DMS53 treated with DMSO at 0.1 percent for 48 hours (cell line): ENCODE data around the gene TTC7B.

Experiments used
- DNase-seq: peaks from one replicate; lab custom pipeline; 2025; ENCODE audit not compliant: unreplicated experiment; lab: John Stamatoyannopoulos, UW

TTC7B gene

DNA sequence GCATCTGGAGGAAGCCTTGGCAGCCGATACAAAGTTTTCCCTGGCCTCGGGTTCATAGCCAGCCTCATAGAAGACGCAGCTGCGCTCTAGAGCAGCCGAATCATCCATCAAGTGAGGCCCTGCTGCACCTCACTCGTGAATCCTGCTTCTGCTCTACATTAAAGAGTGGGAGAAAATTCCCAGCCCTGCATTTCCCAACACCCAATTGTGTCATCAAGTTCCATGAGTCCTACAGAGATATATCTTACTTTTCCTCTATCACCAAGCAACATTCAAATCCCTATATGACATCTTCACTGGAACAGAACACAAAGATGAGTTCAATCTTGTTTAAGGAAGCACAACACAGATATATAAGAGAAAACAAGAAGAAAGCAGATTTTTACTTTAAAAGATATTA lies 139.3 kb downstream of the TTC7B start:
- DNase-seq, result no peak

DNA sequence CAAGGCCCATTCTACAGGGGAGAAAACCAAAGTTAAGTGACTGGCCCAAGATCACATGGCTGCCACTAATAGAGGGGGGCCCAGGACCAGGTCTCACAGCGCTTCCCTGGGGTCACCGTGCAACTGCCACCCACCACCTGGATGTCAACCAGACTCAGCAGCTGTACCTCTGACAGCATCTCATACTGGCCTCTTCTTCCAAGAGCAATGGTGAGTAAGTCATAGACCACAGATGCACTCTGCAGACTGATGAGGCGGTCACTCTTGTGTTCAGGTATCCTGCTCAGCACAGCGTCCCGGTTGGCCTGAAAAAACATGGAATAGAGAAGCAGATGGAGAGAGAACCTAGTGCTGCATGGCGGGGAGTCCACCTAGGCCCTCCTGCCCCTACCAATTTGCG lies 139.9 kb downstream of the TTC7B start:
- no peak for DNase-seq

DNA sequence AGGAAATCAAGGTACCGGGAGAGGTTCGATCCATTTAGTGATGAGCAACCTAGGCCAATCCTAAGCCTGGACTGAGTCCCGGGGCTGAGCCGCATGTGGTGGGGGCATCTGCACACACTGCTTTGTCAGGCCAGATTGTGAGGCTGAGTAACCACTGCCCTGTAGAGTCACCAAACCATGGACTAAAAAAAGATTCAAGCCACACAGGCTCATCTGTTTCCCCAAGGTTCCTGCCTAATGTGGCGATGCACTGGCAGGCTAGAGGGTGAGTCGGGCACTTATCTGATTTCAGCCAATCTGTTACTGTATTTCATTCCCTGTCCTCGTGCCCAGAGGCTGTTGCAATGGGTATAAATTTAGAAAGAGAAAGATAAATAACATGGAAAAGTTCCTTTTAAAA lies 140.8 kb downstream of the TTC7B start:
- no peak for DNase-seq

DNA sequence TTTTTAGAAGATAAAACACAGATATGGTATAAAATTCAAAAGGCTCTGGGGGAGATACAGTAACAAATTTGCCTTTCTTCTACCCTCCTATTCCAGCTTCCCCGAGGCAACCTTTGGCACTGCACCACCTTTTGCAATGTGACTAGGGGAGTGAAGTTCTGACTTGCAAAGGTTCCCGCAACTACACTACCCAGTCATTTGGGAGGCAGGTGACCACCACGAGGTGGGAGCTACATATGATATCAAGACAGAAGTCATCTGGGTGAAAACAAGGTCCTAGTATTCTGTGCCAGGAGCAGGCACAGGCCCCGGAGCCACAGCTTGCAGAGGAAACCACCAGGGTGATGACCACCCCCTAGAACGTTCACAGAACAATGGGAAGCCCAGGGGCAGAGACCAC lies 141.5 kb downstream of the TTC7B start:
- DNase-seq, result no peak

DNA sequence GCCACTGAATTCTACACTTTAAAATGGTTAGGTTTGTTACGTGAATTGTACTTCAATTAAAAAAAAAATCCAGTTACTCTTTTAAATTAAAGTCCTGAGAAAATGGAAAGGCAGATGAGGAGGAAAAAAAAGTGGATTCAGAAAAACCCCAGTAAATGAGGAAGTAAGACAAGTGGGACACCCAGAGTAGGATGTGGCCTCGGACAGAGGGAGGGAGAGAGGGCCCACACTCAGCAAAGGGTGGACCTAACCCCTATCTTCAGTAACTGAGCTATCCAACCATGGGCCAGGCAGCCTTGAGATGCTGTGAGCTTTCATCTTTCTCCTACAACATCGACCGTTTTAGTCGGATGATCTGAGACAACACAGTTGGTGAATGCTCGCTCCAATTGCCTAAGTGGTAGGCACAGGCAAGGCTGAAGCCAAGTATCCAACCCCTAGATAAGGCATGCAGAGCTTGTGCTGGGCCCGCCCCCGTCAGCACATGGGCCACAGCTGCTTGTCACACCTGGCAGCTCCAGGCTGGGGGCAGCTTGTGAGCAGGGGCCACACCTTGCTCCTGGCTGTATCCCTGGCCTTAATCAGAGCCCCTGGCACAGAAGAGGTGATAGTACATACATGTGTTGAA lies 142.1 kb downstream of the TTC7B start:
- no peak for DNase-seq

DNA sequence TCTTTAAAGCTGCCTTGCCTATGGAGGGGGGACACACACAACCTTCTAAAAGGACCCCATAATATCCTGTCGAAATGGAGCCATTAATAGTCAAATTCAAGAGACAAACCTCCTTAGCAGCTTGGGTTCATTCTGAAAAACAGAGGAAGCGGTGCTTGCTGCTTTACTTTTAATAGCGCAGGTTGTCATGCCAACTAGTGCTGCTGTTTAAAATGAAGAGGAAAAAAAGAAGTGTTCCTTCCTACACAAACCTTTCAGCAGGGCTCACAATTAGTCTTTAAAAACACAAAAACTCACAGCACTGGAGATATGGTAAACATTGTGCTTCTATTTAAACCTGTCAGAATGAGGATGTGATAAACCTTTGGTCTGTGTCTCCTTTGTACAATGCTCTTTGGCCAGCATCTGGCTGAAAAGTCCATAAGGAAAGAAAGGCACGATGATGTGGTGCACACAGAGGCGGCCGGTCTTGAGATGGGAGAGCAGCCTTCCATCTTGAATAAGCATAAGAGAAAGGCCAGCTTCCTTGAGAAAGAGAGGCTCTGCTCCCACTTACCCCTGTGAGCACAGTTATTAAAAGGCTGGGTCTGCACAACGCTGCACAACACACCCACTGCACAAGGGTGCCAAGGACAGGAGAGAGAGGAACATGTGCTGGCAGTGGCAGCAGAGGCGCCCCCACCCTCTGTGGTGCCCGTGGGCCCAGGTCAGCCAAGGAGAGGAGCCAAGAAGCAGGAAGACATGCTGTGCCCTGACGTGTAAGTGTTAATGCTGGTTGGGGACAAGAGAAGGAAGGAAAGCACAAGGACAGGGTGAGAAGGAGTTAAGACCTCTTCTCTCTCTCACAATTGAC lies 144.6 kb downstream of the TTC7B start:
- no peak for DNase-seq

DNA sequence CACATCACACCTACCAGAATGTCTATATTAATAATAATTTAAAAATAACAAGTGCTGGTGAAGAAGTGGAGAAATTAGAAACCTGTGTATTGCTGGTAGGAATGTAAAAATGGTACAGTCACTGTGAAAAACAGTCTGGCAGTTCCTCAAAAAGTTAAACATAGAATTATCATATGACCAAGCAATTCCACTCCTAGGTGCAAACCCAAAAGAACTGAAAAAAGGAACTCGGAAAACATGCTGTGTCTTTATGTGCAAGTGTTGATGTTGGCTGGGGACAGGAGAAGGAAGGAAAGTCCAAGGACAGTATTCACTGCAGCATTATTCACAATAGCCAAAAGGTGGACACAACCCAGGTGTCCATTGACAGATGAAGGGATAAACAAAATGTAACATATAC lies 146.5 kb downstream of the TTC7B start:
- no peak for DNase-seq

DNA sequence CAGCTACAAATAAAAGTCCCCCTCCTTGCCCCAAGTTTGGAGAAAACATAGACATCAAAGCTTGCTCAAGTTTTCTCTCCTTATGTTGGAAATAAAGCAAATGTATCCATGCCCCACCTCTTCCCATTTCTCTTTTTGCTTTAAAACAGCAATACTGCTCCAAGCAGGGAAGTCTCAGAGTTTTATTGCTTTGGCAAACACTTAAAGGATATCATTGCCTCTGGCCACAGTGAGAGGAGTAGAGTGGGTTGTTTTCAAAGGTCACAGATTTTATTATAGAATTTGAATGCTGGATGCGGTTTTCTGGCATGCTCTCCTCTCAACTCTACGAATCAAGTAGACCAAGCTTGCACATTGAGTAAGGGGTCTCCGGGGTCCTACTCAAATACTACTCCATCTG lies 149.7 kb downstream of the TTC7B start:
- no peak for DNase-seq

DNA sequence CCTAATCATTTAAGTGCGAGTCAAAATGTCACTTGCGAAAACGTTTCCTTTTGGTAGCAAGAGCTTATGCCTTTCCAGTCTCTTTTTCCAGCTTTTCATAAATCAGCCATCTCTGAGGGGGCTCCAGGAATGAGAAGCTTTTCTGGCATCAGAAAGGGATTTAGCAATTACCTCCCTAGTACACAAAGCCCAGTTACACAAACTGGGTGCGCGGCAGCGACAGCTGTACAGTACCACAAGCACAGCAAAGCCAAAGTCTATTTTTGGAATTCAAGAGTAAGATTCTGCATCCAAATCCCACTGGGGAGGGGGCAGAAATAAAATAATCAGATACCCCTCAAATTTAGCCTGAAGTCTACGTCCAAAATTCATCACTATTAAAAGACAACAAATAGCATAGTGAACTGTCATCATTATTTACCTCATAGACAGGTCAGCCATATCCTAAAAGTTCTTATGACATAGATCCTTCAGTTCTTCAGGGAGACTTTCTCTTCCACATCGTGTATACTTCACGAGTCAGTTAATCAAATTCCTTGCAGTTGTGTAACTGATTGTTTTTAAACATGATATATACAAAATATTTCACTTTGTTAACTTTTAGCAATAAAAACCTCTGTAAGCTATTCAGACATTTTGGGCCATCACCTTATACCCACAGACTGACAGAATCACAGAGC lies 150.8 kb downstream of the TTC7B start:
- no peak for DNase-seq

DNA sequence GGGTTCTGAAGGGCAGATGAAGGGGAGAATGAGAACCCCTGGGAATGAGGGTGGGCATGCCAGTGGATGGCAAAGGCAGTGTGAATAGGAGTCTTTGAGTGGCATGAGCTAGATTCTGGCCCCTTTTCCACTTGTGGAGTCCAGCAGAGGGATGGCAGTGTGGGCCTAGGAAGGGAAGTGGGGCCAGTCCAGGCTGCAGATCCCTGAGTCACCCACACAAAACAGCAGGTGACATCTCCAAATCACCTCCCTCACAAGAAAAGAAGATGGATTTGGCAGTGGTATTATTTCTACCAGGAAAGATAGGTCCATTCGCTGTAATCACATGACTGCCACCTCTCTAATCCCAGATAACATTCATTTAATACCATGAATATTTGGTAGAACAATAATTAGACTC lies 151.3 kb downstream of the TTC7B start:
- no peak for DNase-seq

DNA sequence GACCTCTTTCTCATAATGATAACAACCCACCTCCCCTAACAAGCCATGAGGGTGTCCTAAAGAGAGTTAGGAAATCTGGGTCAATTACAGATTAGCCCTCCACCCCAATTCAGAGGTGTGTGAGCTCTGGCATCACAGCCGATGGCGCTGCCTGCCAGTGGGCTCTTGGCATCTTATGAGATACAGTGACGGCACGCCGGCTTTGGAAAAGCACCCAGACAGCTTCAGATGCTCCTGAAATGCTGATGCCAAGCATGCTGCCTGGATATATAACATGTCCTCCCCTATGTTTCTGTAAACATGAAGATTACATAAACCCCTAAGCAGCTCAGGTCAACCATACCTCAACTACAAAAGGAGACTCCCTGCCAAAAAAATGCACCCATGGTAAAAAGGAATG lies 152.6 kb downstream of the TTC7B start:
- no peak for DNase-seq

DNA sequence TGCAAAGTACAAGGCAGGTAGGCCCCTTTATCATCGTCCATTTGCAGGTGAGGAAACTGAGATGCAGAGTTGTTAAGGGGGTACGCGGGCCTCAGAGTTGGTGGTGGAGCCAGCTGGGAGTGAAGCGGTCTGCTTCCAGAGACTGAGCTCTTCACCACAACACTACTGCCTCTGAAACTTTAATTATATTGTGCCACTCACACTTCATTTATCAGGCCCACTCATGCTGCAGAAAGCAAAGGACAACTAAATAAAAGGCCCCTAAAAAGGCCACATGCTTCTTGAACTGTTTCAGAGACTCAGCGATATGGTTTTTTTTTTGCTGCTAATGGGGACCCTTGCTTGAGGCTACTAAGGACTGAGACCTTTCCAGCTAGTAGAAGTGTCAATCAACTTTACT lies 153.1 kb downstream of the TTC7B start:
- DNase-seq, result no peak

DNA sequence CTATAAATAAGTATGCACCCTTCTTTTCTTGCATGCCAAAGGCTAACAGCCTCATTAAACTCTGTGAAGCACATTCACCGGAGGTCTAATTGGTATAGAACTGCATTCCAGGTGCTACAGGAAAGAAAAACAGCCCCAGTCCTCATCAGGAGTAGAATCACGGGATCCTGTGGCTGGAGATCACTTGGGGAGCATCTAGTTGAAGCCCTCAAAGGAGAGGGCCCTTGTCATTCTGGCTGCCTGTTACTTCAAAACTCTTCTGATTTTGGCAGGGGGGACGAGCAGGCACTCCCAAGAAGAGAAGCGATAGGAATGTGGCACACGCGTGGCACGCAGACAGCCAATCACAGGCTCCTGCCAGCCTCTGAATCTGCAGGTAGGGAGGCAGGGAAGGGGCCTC lies 154.4 kb downstream of the TTC7B start:
- no peak for DNase-seq

DNA sequence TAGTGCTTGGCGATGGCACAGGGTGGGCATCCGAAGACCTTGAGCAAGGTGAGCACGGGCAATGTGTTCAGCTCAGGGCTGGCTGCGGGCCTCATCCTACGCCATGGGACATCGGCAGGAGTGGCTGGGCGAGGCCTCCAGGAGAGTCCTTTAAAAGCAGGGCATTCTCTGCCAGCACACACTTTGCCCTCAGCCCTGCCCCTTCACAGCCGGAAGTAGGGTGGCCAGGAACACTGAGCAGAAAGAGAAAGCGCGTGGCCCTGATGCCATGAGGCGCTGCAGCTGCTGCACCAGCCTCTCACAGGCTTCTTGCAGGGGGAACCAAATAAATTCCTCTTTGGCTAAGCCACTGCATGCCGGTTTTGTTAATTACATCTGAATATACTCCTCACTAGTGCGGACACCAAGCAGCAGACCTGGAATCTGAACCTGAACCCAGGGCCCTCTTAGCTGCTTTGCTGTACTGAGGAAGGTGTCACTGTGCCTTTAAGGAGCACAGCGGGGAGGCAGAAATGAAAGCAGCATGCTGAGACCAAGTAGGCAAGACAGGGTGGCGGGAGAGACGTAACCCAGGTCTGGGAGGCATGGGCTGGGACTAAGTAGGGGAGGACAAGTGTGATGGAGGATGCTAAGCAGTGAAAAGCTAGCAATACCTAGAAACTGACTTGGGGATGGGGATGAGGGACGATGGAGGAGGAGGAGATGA lies 155.2 kb downstream of the TTC7B start:
- DNase-seq, result no peak

DNA sequence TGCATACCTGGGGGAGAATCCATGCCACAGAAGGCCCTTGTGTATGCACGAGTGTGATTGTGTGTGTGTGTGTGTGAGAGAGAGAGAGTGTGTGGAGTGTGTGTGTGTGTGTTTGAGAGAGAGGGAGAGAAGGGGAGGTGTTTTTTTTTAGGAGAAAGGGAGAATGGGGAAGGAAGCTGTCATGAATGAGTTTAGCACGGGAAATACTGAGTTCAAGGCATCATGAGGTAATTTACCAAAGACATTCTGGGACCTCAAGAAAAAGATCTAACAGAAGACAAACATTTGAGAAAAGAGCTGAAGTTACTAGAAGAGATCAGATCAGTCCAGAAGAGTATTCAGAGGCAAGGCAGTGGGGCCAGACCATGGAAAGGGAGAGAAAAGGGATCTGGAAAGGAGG lies 157.1 kb downstream of the TTC7B start:
- DNase-seq, result no peak

DNA sequence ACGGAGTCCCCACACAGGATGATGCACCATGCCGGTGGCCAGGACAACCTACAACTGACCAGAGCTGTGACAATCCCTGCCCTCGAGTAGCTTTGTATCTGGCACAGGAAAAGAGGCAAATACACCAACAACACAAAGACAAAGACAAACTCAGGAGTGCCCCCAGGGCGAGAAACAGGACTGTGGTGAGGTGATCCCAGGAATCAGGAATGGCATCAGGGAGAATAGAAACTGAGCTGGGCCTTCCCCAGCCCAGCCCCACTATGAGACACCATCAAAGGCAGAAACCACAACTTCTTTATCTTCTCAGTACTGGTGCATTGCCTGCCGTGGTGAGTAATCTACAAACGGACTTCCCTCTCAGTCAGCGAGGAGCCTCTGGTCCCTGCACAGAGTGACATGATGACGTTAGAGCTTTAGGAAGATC lies 157.7 kb downstream of the TTC7B start:
- DNase-seq, result no peak

DNA sequence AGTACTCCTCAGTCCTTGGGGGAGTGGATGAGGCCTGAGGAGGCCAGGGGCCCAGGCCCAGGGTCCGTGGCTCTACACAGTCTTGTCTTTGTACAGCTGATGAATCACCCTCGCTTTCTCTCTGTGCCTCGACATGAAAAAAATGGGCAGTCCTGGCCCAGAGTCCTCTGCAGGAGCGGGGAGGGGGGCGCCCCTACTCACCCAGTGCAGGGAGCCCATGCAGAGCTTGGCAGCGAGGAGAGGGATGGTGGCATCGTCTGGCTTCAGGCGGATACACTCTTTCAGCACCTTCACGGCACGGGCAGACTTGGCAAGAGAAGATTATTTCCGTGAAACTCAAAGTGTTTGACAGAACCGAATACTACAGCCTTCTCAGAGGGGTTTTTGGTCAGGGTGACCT lies 159.3 kb downstream of the TTC7B start:
- DNase-seq, result no peak

DNA sequence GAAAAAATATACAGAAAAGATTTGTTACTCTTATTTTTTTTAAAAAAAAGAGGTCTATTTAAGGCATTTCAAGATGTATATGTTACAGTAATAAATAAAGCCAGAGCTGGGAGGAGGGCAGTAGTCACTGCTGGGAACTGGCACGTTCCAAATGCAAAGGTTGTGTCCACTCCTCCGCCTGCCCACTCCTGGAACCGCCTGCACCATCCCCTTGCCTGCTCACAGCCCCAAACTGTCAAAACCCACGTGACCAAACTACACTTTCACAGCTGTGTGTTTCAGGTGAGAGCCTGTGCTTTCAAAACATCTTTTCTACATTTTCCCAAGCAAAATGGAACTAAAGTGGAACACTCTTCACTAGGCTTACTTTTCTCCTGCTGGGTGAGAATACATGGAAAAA lies 160.4 kb downstream of the TTC7B start:
- no peak for DNase-seq

DNA sequence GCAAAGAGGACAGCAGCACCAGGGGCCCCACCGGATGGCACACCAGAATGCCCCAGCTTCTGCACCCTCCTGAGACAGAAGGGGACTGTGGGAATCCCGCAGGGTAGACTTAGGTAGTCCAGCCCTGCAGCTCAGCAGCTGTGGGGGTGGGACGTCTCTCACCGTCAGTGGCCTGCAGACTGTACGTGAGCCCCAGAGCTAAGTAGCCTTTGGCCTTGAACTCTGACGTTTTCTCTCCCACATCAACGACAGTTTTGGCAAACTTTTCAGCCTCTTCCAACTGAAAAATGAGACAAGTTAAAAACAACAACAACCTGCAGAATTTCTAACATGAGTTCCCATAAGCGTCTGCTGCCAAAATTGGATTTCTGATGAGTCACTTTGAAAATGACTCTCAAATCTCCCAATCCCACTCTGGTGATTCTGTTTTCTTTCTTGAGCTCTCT lies 161.4 kb downstream of the TTC7B start:
- no peak for DNase-seq

DNA sequence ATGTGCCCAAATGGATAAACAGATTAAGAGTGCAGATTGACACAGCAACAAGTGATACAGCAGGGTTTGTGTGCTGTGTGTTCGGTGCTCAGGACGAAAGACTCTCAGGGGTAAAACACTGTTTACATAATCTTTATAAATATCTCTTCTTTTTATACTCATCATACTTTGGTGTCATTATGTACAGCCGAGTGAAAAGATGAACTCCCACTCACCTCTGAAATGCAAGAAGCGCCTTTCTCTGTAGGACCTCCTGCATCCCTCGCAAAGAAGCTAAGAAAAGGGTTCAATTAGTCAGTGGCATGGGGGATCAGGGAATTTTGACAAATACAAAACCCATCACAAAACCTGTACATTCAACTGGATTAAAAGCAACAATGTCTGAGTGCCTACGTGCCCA lies 163.6 kb downstream of the TTC7B start:
- DNase-seq, result no peak

DNA sequence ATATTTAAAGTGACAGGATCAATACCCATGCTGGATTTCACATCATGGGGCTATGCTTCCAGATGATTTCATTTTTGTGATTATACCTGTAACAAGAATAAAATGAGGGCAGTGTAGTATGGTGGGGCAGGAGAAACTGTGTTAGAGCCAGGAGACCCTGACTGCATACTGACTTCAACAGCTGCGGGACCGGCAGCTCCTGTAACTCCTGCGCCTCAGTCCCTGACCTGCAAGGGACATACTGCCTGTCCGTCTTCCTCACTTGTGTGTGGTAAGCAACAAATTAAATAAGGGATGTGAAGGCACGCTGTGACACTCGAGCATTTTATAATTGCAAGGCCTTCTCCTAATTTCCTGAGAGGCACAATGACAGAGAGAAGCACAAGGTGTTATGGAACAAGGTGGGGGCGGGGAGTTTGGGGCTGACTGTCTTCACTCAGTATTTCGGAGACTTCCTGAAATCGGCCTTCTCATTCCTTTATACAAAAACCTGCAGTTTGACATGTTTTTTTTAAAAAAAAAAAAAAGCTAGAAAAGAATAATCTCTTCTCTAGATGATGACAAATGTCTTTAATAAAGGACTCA lies 164.2 kb downstream of the TTC7B start:
- no peak for DNase-seq
